Calu3 (cell line): ENCODE measurements around the gene GPR84. TPM values are rescaled to one million over a fixed set of nuclear protein-coding genes. Genes with fewer than 3 reads are reported as not detected.
"Not testable (repeated sequence)": the region's sequence is repeated elsewhere in the genome, so short reads cannot be mapped to it uniquely, and the experiment has no call there.

Experiments
- BruUV-seq: library from RNA; stranded (reverse); fragments of 400-500 nt; replicated peaks from 2 replicates; lab custom pipeline; 2021; lab: Mats Ljungman, UMichigan
- CTCF ChIA-PET: fragments of 300-600 bp; sonication (Branson Sonifier 250); formaldehyde crosslinking; loops from one replicate; lab custom pipeline; 2022; ENCODE audit warnings: antibody characterized with exemption; lab: Charles Lee
- DNase-seq: peaks from one replicate; pipeline ENCODE4 v3.0.0; 2022
- H3K27ac Mint-ChIP-seq: one replicate; pipeline ENCODE4 v1.8.0; 2022; ENCODE audit warnings: mixed read lengths; ENCODE audit not compliant: unreplicated experiment
- H3K27me3 Mint-ChIP-seq: one replicate; pipeline ENCODE4 v1.8.0; 2022; ENCODE audit warnings: mixed read lengths; ENCODE audit not compliant: unreplicated experiment
- H3K36me3 Mint-ChIP-seq: one replicate; pipeline ENCODE4 v1.8.0; 2022; ENCODE audit warnings: mild to moderate bottlenecking, moderate library complexity, mixed read lengths; ENCODE audit not compliant: insufficient read depth, unreplicated experiment
- H3K4me1 Mint-ChIP-seq: one replicate; pipeline ENCODE4 v1.8.0; 2022; ENCODE audit warnings: mild to moderate bottlenecking, low read depth, mixed read lengths; ENCODE audit not compliant: unreplicated experiment
- H3K4me3 Mint-ChIP-seq: one replicate; pipeline ENCODE4 v1.8.0; 2022; ENCODE audit warnings: mild to moderate bottlenecking, low read depth, moderate library complexity, mixed read lengths; ENCODE audit not compliant: unreplicated experiment
- H3K9me3 Mint-ChIP-seq: one replicate; pipeline ENCODE4 v1.8.0; 2022; ENCODE audit warnings: low read depth, mixed read lengths; ENCODE audit not compliant: unreplicated experiment
- intact Hi-C: fragments of 100-400 bp; cut with micrococcal nuclease; formaldehyde crosslinking; loops from one replicate; pipeline ENCODE4 v1.10.0; 2022; ENCODE audit not compliant: unreplicated experiment
- total RNA-seq: library from RNA; stranded (reverse); gene quantifications from 2 replicates; pipeline ENCODE4 v1.2.3, GENCODE V29; 2022
- TF ChIP-seq, protein P1 (sequence below): fragments of 200-600 bp; IDR thresholded peaks from one replicate; pipeline ENCODE4 v1.8.0; 2022; ENCODE audit warnings: antibody characterized with exemption; ENCODE audit not compliant: unreplicated experiment

Gene GPR84
- total RNA-seq, 1 experiment from 2014 or later, result not detected

DNA sequence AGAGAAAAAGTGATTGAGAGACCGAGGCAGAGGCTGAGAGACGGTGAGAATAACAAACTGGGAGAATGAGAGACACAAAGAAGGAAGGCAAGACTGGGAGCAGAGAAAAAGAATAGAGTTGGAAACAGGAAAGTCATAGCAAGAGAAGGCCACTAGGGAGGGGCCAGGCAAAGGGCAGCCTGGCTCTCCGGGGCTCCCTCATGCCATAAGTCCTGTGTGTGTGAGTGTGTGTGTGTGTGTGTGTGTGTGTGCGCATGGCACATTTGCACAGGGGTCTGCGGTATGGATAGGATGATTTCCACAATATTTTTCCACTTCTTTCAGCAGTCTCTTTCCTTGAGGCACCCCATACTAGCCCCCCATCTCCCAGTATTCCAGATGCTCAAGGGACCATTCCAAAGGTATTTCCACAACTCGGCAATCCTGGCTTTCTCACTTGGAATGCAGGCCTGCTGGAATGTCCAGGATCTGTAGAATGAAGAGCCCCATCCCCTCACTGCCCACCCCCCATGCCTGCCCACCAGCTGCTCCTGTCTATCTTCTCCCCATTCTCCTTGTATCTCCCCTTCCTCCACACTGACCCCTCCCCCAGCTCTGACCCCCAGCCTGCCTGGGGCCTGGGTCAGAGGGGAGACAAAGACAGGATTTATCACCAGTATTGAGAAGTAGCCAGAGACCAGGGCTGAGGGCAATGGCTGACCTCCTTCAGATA, 9.0 kb downstream of the GPR84 start:
- Mint-ChIP-seq H3K4me1 (peaks cover under 1% of the 10 kb centered on the region), H3K36me3 (peaks cover 15% of the 10 kb centered on the region), H3K4me3 (no peak overlapping the region), H3K27ac (no peak overlapping the region), H3K27me3 (no peaks in the 10 kb centered on the region), H3K9me3 (no peaks in the 10 kb centered on the region)
- CTCF ChIA-PET, result no interaction called here
- TF ChIP-seq, protein P1, sequence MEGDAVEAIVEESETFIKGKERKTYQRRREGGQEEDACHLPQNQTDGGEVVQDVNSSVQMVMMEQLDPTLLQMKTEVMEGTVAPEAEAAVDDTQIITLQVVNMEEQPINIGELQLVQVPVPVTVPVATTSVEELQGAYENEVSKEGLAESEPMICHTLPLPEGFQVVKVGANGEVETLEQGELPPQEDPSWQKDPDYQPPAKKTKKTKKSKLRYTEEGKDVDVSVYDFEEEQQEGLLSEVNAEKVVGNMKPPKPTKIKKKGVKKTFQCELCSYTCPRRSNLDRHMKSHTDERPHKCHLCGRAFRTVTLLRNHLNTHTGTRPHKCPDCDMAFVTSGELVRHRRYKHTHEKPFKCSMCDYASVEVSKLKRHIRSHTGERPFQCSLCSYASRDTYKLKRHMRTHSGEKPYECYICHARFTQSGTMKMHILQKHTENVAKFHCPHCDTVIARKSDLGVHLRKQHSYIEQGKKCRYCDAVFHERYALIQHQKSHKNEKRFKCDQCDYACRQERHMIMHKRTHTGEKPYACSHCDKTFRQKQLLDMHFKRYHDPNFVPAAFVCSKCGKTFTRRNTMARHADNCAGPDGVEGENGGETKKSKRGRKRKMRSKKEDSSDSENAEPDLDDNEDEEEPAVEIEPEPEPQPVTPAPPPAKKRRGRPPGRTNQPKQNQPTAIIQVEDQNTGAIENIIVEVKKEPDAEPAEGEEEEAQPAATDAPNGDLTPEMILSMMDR, result no peak
- BruUV-seq, result no TSS peak
- intact Hi-C loops, result no loop called here
- DNase-seq, result no peak

DNA sequence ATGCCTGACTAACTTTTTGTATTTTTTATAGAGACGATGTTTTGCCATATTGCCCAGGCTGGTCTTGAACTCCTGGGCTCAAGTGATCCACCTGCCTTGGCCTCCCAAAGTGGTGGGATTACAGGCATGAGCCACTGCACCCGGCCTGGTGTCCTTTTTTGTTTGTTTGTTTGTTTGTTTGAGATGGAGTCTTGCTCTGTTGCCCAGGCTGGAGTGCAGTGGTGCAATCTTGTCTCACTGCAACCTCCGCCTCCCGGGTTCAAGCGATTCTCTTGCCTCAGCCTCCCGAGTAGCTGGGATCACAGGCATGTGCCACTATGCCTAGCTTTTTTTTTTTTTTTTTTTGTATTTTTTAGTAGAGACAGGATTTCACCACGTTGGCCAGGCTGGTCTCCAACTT, 10.0 kb downstream of the GPR84 start:
- H3K27ac Mint-ChIP-seq, DNase-seq, H3K4me1 Mint-ChIP-seq, H3K4me3 Mint-ChIP-seq, H3K27me3 Mint-ChIP-seq, intact Hi-C loops, BruUV-seq, H3K9me3 Mint-ChIP-seq: not testable (repeated sequence)
- peaks cover 24% of the 10 kb centered on the region for H3K36me3 Mint-ChIP-seq
- CTCF ChIA-PET, result interaction anchor here (0.7 kb wide), 1 partner anchor 54 kb away, joined by 4 read pairs; no protein-coding TSS in a partner anchor

DNA sequence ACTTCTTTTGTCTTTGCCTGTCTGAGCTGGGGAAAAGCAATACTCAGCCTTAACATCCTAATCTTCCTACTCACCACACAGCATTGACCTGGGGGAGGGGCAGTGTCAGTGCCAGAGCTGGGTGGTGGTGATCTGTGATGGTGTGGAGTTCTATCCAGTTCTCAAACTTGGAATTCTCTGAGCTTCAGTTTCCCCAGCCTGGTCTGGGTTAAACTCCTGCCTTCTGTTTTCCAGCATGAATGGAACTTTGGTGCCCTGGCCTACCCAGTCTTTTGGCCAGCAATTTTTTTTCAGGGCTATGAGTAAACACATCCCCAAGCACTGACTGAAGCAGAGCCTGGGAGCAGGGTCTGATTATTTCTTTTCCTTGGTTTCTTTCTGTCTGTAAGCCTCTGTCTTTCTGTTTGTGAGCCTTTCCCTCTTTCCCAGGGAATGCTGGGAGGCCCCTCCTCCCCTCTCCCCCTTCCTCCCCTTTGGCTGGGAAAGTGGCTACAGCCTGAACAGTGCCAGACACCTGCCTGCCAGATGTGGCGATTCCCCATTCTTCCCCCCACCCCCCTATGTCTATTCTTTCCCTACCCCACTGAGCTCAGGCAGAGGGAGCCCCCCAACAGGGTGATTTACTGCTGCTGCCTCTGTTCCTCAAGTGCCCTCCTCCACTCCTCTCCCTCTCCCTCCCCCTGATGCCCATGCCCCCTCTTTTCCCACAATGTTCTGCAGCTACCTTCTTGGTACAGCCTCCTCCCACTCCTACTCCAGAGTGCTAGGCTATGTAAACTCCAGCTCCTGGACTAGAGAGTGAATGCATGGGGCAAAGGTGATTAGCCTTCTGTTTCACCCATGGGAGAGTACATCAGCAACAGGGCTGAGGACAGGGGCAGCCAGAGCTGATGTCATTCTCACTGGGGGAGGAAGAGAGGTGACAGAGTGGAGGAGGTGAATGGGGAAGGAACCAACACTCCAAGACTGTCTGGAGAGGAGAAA, 11.1 kb downstream of the GPR84 start:
- no peak for DNase-seq
- CTCF ChIA-PET, result interaction anchor here (0.7 to 1.1 kb wide), 3 partner anchors 17 to 54 kb away, joined by 3 to 5 read pairs (median 3); partner anchors contain the start of gene COPZ1
- no peaks in the 10 kb centered on the region for H3K27me3 Mint-ChIP-seq
- no TSS peak for BruUV-seq
- TF ChIP-seq, protein P1, result no peak
- no peak overlapping the region for H3K4me3 Mint-ChIP-seq
- no peaks in the 10 kb centered on the region for H3K4me1 Mint-ChIP-seq
- H3K9me3 Mint-ChIP-seq, result no peaks in the 10 kb centered on the region
- H3K36me3 Mint-ChIP-seq, result peaks cover 24% of the 10 kb centered on the region
- intact Hi-C loops, result no loop called here
- H3K27ac Mint-ChIP-seq, result no peak overlapping the region

DNA sequence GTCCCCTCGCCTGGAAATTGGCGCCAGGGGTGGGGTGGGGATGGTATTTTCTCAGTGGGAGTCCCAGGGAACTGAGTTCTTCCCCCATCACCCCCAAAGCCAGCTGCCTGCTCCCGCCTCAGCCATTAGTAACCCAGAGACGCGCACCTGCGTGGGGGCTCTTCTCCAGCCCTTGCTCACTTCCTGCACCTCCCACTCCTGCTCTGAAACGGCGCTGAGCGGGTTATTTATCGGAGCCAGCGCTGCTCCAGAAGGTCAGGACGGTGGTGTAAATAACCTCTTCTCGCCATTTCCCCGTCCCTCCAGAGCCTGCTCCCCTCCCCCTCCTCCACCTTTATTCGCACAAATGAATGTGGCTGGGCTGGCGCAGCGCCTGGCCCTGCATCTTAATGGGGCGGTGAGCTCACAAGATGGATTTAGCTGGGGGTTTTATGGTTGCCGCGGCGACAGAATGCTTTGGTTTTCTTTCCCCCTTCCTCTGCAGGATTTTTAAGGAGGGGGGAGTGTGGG, 12.2 kb downstream of the GPR84 start:
- CTCF ChIA-PET, result interaction anchor here (1.1 kb wide), 1 partner anchor 27 kb away, joined by 3 read pairs; the partner anchor contains the start of gene COPZ1
- no TSS peak for BruUV-seq
- DNase-seq, result no peak
- H3K27ac Mint-ChIP-seq, result no peak overlapping the region
- peaks cover 32% of the 10 kb centered on the region for H3K36me3 Mint-ChIP-seq
- H3K9me3 Mint-ChIP-seq, result no peaks in the 10 kb centered on the region
- no peak overlapping the region for H3K4me3 Mint-ChIP-seq
- no peaks in the 10 kb centered on the region for H3K4me1 Mint-ChIP-seq
- TF ChIP-seq, protein P1, result no peak
- H3K27me3 Mint-ChIP-seq, result no peaks in the 10 kb centered on the region
- intact Hi-C loops, result no loop called here
